HG03280 (cell line): ENCODE results near the gene OR2G6.
"Not testable (repeated sequence)": the region's sequence is repeated elsewhere in the genome, so short reads cannot be mapped to it uniquely, and the experiment has no call there.

Experiments used
- ATAC-seq: cut with Tn5 transposase; IDR thresholded peaks from one replicate; pipeline ENCODE4 v1.9.1; 2021; ENCODE audit warnings: mild to moderate bottlenecking, moderate library complexity; ENCODE audit not compliant: unreplicated experiment

OR2G6 gene

DNA sequence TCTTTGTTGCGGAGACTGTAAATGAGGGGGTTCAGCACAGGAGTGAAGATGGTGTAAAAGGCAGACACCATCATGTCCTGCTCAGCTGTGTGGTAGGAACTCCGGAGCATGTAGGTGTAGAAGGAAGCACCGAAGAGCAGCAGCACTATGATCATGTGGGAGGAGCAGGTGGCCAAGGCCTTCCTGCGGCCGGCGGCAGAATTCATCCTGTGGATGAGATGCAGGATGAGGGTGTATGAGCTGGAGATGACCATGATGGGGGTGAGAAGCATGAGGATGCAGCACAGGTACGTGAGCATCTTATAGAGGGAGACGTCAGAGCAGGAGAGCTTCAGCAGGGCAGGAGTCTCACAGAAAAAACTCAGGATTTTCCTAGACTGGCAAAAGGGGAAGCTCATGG, 66.0 kb downstream of the OR2G6 start:
- ATAC-seq, result not testable (repeated sequence)

DNA sequence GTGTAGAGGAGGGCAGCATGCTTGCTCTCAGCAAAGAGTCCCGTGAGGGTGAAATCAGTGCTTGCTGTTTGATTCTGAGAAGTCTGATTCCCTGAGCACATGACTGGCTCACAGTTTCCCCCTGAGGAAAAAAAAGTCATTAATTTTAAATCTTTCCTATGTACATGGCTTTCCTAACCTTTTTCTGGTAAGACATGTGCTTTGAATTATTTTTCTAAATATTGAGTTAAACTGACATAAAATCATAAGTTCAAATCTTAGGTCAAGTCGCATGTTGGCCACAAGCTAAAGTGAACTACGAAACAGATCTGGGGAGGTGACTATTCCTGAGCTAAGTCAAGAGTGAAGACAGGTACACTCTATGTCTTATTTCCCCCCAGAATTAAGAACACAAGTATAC, 66.8 kb downstream of the OR2G6 start, which contains the start of gene OR2T34:
Gene OR2T34 (minus strand): TSS at position 101 of the 400 bp plus-strand sequence. CDS start 0 bp downstream, at position 101.
- not testable (repeated sequence) for ATAC-seq

DNA sequence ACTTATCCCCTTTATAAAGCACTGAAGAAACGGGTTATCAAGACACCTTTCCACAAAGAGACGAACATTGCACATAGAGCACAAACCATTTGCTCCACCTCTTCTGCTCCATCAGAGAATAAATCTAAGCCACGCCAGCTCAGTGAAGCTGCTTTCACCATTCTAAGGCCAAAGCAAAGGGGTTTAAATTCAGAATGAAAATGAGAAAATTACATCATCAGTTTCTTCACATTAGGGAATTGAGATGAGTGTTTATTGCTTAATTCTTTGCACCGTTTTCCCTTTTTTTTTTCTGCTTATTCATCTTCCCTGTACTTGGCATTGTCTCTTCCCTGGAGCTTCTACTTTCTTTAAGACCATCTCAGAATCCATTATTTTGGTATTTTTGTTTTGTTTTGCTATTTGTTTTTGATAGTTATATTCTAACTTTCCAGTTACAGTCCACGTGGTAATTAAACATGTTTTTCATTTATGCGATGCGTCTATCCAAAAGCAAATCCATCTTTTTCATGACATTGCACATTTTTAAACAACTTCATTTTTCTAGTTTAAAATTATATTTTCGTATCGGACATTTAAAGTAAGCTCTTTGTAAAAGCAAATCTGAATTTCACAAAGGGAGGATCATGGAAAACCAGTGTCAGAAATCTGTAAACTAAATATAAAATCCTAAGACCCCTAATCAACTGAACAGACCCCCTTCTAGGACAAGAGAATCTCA, 68.5 kb downstream of the OR2G6 start:
- ATAC-seq, result no peak
